ENCODE data around the gene GABRG3. TPM values are rescaled to one million over a fixed set of nuclear protein-coding genes. Genes with fewer than 3 reads are reported as not detected.

The GABRG3 gene
- total RNA-seq, 1 experiment from 2014 or later: not detected

GRCh38 chr15:27454281-27455075 is 483.5 kb downstream of the GABRG3 start:
- CTCF ChIA-PET: no interaction called here
- DNase-seq (ENCODE audit: low read depth, low spot score) (no peak), ATAC-seq (no peak)
- H3K9me2 ChIP-seq (ENCODE audit: insufficient read depth): no peaks in the 10 kb centered on the region
- intact Hi-C loops (cut with micrococcal nuclease): no loop called here
- no TSS peak for BruUV-seq (replicated peaks)
- no peaks in the 10 kb centered on the region for H4K20me1 ChIP-seq (ENCODE audit: insufficient read depth)
- H2AFZ ChIP-seq (ENCODE audit: low read depth, low read length, poor library complexity, severe bottlenecking): no peak overlapping the region
- H3K4me1 ChIP-seq (ENCODE audit: control insufficient read depth in 1 of 2, insufficient read depth in 2 of 2, low read length in 2 of 2): no peaks in the 10 kb centered on the region
- POLR2A ChIA-PET: no interaction called here
- H3K27ac ChIP-seq (ENCODE audit: low read depth, low read length): no peak overlapping the region
- H3K79me2 ChIP-seq (ENCODE audit: insufficient read depth, low read length): no peaks in the 10 kb centered on the region
- H3K27me3 ChIP-seq (ENCODE audit: insufficient read depth, low read length): no peaks in the 10 kb centered on the region
- H3K4me2 ChIP-seq (ENCODE audit: low read length): no peak overlapping the region
- TF ChIP-seq CBX3 (IDR thresholded peaks at IDR 0.05; ENCODE audit: low read depth) (no peak), REST (IDR thresholded peaks at IDR 0.05; ENCODE audit: low read depth) (no peak), YY1 (IDR thresholded peaks at IDR 0.05; ENCODE audit: extremely low read depth, insufficient replicate concordance, low read depth, low read length) (no peak), EZH2 (IDR thresholded peaks at IDR 0.05) (no peak), POLR2AphosphoS5 (IDR thresholded peaks at IDR 0.05; ENCODE audit: low read depth, low read length) (no peak), SRF (IDR thresholded peaks at IDR 0.05; ENCODE audit: low read depth) (no peak), MAX (IDR thresholded peaks at IDR 0.05) (no peak), CTCF (IDR thresholded peaks at IDR 0.05 in 2 of 3, conservative IDR thresholded peaks at IDR 0.05 in 1 of 3; ENCODE audit: borderline replicate concordance in 1 of 3, insufficient read depth in 1 of 3, low read depth in 2 of 3, low read length in 2 of 3) (no peak), ATF3 (IDR thresholded peaks at IDR 0.05) (no peak), POLR2A (IDR thresholded peaks at IDR 0.05; ENCODE audit: borderline replicate concordance, extremely low read depth, insufficient read depth, insufficient read length) (no peak), EZH2phosphoT487 (IDR thresholded peaks at IDR 0.05; ENCODE audit: borderline replicate concordance) (no peak), JUND (IDR thresholded peaks at IDR 0.05) (no peak), EGR1 (IDR thresholded peaks at IDR 0.05; ENCODE audit: low read depth) (no peak), SIN3A (IDR thresholded peaks at IDR 0.05; ENCODE audit: low read depth) (no peak)
- H3K4me3 ChIP-seq (replicated peaks in 1 of 2; ENCODE audit: low read depth in 1 of 2, low read length in 2 of 2): no peak overlapping the region
- no peak overlapping the region for H3K9ac ChIP-seq (ENCODE audit: low read length)
- no peaks in the 10 kb centered on the region for H3K36me3 ChIP-seq (ENCODE audit: control insufficient read depth in 1 of 2, insufficient read depth in 2 of 2, low read length in 2 of 2)
- RAD21 ChIA-PET (ENCODE audit: low non-redundant PET in 1 of 2, low total read pairs in 2 of 2, uncharacterized antibody in 2 of 2, unreplicated experiment in 2 of 2): no interaction called here
- peaks cover 9 to 55% of the 10 kb centered on the region in 2 experiments; a peak in 2 of 4 replicates for H3K9me3 ChIP-seq (ENCODE audit: control insufficient read depth in 1 of 2, insufficient read depth in 1 of 2, low read depth in 1 of 2, low read length in 2 of 2)

Measured in HCT116 (cell line).